CD4-positive, alpha-beta T cell treated with Interleukin-2 at 100 ng/mL for 4 hours (primary cell): Measurements from ENCODE around the gene ZNF532.

Experiments used
- DNase-seq: peaks from one replicate; pipeline ENCODE4 v3.0.0-alpha.2; 2020; ENCODE audit warnings: low spot score

The ZNF532 gene

DNA sequence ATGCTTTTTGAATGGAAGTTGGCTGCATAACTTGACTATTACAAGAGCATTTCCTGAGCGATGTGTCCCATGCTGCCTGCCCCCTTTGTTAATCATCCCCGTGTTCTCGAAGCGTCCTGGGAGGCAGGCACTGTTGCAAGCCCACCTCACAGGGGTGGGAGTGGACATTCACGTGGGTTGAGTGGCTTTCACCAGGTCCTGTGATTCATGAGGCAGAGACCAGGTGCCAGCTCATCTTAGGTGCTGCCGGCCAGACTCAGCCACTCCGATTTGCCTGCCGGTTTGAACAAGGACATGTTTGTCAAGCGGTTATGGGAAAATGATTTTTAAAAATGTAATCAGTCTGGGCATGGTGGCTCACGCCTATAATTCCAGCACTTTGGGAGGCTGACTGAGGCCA is 112.5 kb downstream of the ZNF532 start:
- no peak for DNase-seq

DNA sequence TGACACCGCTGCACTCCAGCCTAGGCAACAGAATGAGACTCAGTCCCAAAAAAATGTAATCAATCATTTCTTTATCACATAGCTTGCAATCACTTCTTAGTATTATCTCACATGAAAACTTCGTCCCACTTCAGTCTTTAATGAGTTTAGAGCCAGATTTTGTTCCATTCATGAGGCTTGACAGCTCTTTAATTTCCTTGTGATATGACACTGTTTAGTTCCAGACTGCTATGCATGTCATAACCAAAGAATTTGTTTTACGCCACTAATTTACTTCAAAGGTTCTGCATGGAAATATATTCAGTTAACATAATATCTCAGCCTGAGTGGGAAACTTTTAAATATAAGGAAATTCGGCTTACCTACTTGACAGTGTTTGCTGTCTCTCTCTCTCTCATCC is 113.1 kb downstream of the ZNF532 start:
- DNase-seq: no peak

DNA sequence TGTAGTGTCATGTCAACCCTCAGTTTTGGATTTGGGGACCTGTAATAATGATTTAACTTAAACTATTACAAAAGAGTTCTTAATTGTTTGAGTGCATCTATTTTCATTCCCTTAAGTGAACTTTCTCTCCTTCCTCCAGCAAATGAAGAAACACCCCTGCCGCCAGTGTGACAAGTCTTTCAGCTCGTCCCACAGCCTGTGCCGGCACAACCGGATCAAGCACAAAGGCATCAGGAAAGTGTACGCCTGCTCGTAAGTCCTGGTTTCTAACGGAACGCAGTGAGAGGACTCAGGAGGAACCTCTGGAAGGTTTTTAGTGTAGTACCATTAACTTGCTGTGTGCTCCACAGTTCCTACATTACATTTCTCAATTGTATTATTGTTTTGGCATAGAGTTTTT is 114.2 kb downstream of the ZNF532 start:
- DNase-seq: no peak

DNA sequence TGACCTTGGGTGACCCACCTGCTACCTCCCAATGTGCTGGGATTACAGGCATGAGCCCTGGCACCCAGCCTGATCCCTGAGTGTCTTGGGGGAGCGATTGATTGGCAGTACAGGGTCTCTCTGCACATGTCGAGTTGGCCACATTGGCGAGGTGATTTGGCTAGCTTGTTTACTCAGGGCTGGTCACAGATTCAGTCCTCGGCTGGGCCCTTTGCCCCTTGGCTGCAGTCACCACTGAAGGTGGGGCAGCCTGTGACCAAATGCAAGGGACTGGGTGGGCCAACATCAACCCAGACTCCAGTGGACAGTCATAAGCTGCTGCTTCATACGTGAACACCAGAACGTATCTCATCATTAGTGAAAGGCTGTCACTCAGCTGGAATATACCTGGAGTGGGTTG is 114.9 kb downstream of the ZNF532 start:
- no peak for DNase-seq

DNA sequence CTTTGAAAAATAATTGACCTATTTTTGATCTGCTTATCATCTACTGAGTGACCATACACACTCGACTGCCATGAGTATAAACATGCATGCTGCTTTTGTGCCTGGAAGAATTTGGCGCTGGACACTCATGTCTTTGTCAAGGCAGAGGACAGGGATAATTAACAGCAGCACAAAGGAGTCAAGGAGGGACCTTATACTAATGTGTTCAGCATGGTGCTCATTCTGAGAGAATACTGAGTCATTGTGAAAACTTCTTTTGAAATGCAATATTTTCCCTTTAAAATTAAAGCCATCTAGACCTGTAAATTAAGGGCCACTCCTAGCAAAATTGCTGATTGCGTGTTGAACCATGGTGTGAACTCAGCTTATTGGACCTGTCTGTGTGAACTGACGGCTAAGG is 116.3 kb downstream of the ZNF532 start:
- no peak for DNase-seq

DNA sequence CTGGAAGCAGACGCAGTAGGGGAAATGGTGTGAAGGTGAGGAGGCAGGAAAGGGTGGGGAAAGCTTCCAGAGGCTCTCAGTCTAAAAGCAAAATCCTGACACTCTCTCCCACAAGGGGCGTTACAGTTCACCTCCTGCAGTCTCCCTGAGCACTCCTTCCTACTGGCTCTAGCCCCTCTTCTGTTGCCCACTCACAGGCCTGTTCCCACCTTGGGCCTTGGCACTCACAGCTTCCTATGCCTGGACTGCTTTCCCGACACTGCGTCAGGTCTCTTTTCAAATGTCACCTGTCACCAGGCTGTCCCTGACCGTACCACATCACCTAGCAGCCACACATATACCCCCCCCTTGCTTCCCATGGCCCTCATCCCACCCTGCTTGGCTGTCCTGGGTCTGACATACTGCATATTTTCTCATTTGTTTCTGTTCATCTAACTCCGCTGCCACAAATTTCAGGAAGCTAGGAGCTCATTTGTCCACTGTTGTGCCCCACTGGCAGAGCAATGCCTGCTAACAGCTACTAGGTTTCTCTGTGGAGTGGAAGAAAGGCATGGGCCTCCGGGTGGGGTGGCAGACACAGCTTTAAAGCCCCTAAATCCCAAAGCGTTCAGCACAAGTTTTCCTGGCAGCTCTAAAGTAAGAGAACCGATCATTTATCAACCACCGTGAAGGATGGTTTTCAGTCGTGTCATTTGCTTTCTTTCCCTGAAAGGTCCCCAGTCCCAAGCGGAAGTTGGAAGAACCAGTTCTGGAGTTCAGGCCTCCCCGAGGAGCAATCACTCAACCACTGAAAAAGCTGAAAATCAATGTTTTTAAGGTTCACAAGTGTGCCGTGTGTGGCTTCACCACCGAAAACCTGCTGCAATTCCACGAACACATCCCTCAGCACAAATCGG is 118.8 kb downstream of the ZNF532 start:
- DNase-seq: no peak

DNA sequence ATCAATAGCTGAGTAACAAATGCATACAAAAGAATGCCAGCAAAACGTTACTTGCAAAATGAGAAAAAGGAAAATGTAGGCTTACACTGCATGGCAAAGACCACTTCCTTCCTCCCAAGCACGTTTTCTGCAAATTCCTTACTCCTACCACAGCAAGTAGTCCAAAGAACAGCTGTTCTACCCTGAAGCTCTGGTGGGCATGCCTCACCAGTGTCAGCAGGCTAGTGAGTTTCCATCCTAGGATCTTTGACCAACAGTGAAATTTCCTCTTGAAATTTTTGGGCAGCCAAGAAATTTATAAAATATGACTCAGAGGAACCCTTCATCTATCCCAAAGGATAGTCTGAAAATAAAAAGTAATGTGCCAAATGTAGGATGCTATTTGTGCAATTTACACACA is 123.9 kb downstream of the ZNF532 start:
- no peak for DNase-seq

DNA sequence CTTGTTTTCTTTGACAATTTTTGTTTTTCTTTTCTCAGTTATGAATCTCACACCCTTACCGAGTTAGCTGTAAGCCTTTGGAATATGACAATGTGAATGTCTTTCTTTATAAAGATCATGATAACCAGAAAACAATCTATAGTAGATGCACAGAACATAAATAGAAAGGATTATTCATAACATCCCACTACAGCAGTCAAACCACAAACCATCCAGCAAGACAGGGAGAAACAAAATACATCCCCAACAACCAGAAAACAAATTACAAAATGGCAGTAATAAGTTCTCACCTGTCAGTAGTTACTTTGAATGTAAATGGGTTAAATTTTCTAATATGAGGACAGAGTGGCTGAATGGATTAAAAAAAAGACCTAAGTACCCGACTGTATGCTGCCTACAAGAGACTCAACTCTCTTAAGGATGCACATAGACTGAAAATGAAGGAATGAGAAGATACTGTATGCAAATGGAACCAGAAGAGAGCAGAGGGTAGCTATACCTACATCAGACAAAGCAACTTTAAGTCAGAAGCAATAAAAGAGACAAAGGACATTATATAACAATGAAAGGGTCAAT is 124.6 kb downstream of the ZNF532 start:
- no peak for DNase-seq

DNA sequence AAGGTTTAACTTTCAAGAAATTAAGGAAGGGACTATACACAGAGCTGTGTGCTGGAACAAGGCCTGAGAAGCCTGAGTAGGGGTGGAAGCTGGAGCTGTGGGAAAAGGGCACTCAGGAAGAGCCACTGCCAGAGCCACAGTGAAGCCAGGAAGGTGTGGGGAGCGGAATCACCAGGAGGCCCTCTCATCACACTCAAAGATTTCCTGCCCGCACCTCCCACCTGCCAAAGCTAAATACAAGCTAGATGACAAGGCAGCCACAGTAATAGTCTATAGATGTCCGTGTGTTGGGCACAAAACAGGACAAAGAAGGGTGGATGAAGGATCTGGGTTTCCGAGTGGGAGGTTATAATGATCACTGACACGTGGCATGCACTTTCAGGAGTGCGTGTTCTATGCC is 126.0 kb downstream of the ZNF532 start:
- DNase-seq: no peak

DNA sequence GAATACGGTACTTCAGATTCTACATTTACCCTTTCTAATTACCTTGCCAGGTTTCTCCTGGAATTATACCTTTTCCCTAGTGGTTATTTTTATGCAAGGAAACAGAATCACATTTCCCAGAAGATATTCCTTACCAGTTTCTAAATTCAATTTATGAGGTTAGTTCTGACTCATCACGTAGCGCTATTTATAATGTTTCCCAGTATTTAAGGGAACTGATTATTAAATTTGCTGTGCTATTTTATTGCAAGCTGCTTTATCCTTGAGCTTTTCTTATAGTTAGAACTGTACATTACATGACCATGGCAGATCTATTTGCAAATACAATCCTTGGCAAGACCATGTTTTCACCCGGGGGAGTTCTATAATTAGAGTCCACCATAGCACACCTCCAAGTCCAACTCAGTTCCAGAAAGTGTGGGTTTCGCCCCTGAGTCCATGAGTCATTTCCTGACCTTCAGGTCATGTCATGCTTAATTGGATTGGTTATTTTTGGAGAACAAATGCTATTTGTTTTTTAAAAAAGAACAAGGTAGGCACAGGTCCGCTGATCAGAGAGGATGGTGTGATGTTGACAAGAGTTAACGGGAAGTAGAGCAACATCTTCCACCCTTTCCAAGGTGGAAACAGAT is 126.6 kb downstream of the ZNF532 start:
- DNase-seq: no peak

DNA sequence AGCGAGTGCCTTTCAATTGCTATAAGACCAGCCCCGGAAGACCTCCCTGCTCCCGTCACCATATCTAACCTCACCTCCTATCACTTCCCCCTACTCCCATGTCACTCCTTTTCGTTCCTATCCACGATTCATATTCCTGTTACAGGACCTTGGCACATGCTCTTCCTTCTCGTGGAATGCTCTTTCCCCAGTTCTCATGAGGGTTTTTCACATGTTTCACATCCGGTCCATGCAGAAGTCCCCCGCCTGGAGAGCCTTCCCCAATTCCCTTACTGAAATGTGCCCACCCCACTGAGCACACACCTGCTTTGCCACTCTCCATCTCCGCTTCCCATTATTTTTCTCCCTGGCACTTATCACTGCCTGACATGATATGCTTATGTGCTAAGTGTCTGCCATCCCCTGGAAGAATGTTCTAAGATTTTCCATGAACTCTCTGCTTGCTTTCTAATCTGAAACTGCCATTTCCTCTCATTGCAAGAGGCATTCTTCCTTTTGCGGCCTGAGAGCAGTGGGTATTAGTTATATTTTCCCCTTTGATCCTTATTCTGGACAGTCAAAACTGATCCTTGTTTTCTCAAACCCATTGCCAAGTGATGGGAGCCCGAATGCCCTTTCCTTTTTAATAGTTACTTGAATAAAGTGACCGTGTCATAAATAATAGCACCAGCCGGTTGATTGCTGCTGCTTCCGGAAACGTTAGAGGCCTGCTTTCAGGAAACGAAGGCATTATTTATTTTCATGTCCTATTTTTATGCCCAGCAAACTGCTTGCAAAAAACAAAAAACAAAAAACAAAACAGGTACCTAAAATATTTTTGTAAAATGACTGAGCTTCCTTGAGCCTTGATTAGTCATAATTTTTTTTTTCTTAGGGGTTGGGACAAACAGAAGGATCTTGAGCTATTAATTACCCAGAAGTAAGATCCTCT is 127.9 kb downstream of the ZNF532 start:
- DNase-seq: no peak

DNA sequence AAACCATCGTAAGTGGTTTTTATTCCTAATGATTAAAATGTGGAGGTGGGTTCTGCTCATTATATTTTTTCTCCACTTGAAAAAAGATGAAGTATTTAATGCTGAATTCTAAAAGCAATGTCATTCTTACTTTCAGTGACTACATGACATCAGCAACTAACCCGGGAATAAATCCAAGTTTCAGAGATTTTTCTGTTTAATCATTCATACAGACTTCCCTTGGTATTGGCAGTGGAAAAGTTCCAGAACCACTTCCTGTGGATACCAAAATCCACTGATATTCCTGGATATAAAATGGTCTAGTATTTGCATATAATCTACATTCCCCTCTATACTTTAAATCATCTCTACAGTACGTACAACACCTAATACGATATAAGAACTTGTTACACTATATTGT is 128.6 kb downstream of the ZNF532 start:
- no peak for DNase-seq

DNA sequence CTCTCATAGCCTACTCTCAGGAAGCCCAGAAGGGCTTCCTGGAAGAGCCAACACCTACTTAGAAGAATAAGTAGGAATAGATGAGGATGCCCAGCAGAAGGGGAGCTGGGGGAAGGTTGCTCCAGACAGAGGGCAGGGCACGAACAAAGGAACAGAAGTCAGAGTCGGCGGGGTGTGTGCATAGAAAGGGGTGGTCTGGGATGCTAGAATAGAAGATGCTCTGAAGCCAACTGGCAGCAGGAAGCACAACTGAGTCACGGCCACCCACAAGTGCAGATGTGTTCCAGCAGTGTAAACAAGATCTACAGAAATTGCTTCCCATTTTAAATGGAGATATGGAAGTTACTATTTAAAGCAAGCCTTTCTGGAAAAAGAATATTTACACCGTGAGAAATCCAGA is 131.0 kb downstream of the ZNF532 start:
- no peak for DNase-seq

DNA sequence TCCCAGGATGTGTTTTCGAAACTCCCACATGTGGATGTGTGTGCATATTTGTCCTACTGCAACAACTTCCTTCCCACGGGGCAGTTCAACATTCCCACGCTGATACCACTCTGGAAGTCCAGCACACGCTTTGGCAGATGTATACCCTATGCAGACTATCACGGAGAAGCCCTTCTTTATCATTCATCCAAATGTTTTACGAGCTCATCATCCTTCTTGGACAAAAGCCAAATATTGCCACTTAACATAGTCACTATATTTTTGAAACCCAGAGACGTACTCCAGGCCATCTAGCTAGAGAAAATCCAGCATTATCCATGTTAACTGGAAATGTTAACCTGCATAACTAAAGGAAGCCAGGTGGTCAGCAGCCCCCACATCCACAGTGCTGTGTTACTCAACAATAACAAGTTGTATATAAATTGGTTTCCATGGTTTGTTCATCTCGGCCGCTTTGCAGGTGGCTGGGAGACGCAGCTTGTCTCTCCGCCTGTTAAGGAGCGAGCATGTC is 131.5 kb downstream of the ZNF532 start:
- no peak for DNase-seq

DNA sequence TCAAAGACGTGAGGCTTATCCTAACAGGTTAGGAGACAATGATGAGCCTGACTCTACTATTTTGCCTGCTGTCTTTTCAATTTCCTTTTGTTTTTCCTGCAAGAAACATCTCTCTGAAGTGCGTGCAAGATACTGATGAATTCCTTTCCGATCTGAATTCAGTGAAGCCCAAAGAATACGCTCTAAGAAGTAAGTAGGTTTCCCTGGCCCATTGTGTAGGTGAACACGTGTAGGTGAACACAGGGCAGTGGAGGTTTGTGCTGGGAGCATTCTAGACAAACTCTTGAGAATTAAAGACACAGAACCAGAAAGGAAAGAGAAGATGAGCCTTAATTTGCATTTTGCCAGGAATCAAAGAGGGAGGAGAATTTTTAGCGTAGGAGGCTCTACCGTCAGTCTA is 132.0 kb downstream of the ZNF532 start:
- no peak for DNase-seq

DNA sequence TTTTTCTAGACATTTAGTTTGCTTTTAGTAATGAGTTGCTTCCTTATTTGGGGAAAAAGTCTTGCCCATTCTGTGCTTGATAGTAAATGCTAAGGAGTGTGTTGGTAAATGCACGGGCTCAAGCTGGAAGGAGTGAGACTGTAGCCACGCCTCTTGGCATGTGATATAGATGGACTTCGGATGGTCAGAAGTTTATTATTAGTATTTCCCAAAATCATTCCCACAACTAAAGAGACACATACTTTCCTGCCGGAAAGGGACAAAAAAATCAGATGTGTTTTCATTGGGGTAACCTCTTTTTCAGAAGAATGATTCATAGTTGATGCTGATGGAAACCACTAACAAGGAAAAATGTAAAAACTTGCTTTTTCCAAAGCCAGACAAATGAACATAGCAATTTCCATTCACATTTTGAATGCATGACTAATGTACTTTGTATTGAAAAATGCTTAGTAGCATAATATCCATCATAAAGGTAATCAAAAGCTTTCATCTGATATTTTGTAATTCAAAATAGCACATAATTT is 133.2 kb downstream of the ZNF532 start:
- DNase-seq: no peak

DNA sequence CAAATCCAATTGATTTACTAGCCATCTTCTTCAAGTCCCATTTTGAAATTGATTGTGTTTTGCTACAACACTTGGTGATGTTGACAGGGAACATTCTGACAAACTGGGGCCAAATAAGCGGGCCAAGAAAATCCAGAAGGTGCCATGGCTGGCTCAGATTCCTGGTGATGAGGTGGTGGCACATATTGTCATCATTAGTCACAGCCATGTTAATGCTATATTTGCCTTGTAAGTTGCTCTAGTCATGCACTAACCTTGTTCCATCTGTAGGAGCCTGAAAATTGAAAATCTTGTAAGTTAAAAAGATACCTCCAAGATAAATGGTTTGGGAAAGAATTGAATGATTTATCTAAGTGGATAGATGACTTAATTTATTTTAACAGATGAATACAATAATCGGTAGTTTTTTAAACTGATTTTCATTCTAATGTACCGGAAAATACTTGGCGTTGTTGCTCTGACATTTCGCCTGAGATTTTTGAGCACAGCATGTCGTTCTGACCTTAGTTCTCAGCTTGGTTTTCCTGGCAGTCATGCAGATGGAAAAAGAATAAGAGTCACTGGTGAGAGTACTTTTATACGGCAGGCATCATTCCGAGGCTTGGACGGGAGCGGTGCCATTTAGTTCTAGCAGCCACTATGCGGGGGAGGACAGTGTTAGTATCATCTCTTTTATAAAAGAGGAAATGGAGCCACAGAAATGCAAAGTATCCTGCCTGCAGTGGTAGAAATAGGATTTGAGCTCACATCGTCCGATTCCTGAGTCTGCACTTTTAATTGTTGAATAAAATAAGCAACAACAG is 133.9 kb downstream of the ZNF532 start:
- no peak for DNase-seq

DNA sequence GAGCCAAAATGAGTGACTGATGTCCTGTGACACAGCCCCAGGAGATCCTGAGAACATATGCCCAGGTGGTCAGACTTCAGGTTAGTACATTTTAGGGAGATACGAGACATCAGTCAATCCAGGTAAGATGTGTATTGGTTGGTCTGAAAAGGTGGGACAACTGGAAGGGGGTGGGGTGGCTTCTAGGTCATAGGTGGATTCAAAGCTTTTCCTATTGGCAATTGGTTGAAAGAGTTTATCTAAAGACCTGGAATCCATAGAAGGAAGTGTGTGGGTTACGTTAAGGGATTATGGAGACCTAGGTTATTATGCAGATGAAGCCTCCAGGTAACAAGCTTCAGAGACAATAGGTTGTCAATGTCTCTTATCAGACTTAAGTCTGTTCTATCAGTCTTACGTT is 136.5 kb downstream of the ZNF532 start:
- no peak for DNase-seq

DNA sequence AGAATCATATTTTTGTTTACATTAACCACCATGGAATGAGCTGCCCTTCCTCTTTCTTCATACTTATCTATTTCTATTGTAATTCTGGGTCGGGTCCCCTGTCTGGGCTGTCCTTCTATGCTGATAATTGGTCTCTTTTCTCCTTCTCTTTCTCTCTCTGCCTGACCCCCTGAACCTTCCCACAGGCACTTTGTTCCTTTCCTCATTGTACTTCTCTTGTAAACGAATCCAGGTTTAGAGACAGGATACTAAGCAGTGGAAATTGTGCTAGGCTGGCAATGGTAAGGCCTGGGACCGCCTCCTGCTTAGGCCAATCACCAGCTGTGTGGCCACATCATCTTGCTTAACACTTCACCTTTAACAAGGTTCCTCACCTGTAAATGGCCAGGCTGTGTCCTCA is 137.0 kb downstream of the ZNF532 start:
- no peak for DNase-seq

DNA sequence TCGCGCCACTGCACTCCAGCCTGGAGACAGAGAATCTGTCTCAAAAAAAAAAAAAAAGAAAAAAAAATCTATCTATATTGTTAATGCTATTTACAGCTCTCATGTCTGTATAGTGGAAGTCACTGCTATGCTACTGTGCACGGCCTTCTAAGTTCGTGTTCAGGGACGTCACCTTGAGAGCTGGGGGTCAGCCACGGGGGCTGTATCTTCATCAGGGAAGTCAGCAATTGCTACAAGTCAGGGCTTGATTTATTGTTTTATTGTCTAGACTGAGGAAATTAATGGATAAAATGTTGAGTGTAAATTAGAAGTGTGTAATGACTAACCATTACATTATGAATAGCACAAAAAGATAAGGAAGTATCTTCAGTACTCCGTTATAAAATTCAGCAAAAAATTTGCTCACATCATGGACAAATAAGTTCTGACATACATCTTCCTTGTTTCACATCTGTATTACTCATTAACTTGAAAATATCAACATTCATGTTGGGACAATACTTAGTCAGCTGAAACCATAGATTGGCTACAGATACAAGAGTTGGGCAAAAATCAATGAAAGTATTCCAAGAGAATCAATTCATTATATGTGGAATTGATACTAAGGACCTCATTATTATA is 138.4 kb downstream of the ZNF532 start:
- no peak for DNase-seq

DNA sequence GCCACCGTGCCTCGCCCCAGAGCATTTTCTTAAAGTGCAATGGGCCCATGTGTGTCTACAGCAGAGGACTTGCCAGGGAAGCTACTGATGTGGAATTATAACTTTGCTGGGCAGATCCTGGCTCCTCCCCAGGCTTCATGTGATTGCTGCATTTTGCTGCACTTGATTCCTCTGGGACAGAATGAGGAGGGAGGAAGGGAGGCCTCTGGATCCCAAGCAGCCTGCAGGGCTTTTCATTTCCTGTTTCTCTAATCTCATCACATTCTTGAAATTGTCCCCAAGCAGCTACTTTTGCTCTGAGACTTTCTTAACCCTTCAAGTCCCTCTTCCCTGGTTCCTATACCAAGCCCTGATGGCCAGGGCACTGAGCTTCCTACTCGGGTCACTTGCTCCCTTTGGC is 140.6 kb downstream of the ZNF532 start:
- no peak for DNase-seq
